Keratinocyte (primary cell): ENCODE measurements around the gene NOD1. TPM values are rescaled to one million over a fixed set of nuclear protein-coding genes. Genes with fewer than 3 reads are reported as not detected.

Experiments
- DNase-seq: peaks from one replicate; pipeline ENCODE4 v3.0.0-alpha.2; 2011; ENCODE audit warnings: low read depth, missing footprints, low spot score
- FAIRE-seq: peaks from 2 replicates; lab custom pipeline; 2011; peaks lifted over from hg19 to GRCh38; lab: Jason Lieb, UNC
- H2AFZ ChIP-seq: 2 replicates; pipeline ENCODE4 v1.6.0; 2012; ENCODE audit warnings: low read length, control low read depth, inconsistent platforms; ENCODE audit not compliant: control insufficient read depth
- H3K27ac ChIP-seq: 2 replicates; pipeline ENCODE4 v1.5.1; 2011; ENCODE audit warnings: low read length; ENCODE audit not compliant: control insufficient read depth, insufficient read depth
- H3K27me3 ChIP-seq: 3 replicates; pipeline ENCODE4 v1.6.0; 2011; ENCODE audit warnings: low read length; ENCODE audit not compliant: control insufficient read depth, insufficient read depth; ENCODE audit errors: extremely low read depth
- H3K36me3 ChIP-seq, 2 experiments: 2 replicates in 1 of 2; 3 replicates in 1 of 2; pipeline ENCODE4 v1.5.1; 2011; ENCODE audit warnings: low read length in 2 of 2, mild to moderate bottlenecking in 1 of 2; ENCODE audit not compliant: control insufficient read depth in 2 of 2, insufficient read depth in 2 of 2; ENCODE audit errors: extremely low read depth in 1 of 2
- H3K4me1 ChIP-seq: 3 replicates; pipeline ENCODE4 v1.5.1; 2011; ENCODE audit warnings: low read length; ENCODE audit not compliant: control insufficient read depth, insufficient read depth; ENCODE audit errors: extremely low read depth
- H3K4me2 ChIP-seq: 3 replicates; pipeline ENCODE4 v1.6.0; 2011; ENCODE audit warnings: low read depth, low read length; ENCODE audit not compliant: control insufficient read depth, insufficient read depth; ENCODE audit errors: extremely low read depth
- H3K4me3 ChIP-seq, 3 experiments: fragments of 200-600 bp in 1 of 3; sonication (generic) in 1 of 3; 2 replicates in 2 of 3; 3 replicates in 1 of 3; pipeline ENCODE4 v1.5.1; 2011 to 2016; ENCODE audit warnings: low read length in 3 of 3, mild to moderate bottlenecking in 3 of 3, control low read depth in 2 of 3, inconsistent platforms in 1 of 3, low read depth in 1 of 3, mixed read lengths in 1 of 3, mixed run types in 1 of 3, moderate library complexity in 1 of 3; ENCODE audit not compliant: control insufficient read depth in 2 of 3, insufficient read depth in 2 of 3; ENCODE audit errors: extremely low read depth in 1 of 3
- H3K79me2 ChIP-seq: 2 replicates; pipeline ENCODE4 v1.6.0; 2012; ENCODE audit warnings: low read length; ENCODE audit not compliant: control insufficient read depth, insufficient read depth
- H3K9ac ChIP-seq: 3 replicates; pipeline ENCODE4 v1.6.0; 2011; ENCODE audit warnings: low read length; ENCODE audit not compliant: control insufficient read depth, insufficient read depth; ENCODE audit errors: extremely low read depth
- H3K9me1 ChIP-seq: 3 replicates; pipeline ENCODE4 v1.6.0; 2011; ENCODE audit warnings: low read length; ENCODE audit not compliant: control insufficient read depth, insufficient read depth; ENCODE audit errors: extremely low read depth
- H3K9me3 ChIP-seq: 2 replicates; pipeline ENCODE4 v1.5.1; 2012; ENCODE audit warnings: low read depth, low read length; ENCODE audit not compliant: control insufficient read depth
- H4K20me1 ChIP-seq: 3 replicates; pipeline ENCODE4 v1.6.0; 2011; ENCODE audit warnings: low read length; ENCODE audit not compliant: control insufficient read depth, insufficient read depth; ENCODE audit errors: extremely low read depth
- EZH2 ChIP-seq: IDR thresholded peaks from one replicate; pipeline ENCODE4 v1.6.1; 2012; ENCODE audit warnings: inconsistent platforms, mild to moderate bottlenecking, low read length, moderate library complexity
- dilution Hi-C: fragments of 300-500 bp; cut with MboI; formaldehyde crosslinking; loops from one replicate; pipeline ENCODE4 v1.7.0; 2020; ENCODE audit warnings: low sequenced_read_pairs; ENCODE audit not compliant: extremely low pct_ligation_motif_present
- polyA plus RNA-seq, 5 experiments: library from polyadenylated mRNA; depleted of rRNA in 3 of 5; stranded (reverse) in 3 of 5; stranded (forward) in 1 of 5; unstranded in 1 of 5; fragments of >200 nt; gene quantifications; 1 replicate in 1 of 5; 2 replicates in 3 of 5; 3 replicates in 1 of 5; pipeline versions ENCODE4 v1.2.1 to v1.2.3, GENCODE V29; 2011 to 2012; ENCODE audit warnings: missing spikeins in 2 of 5, low read depth in 1 of 5, low replicate concordance in 1 of 5
- TF ChIP-seq, protein P1 (sequence below), 3 experiments: IDR thresholded peaks in 1 of 3; conservative IDR thresholded peaks in 1 of 3; optimal IDR thresholded peaks in 1 of 3; 2 replicates in 2 of 3; 3 replicates in 1 of 3; pipeline versions ENCODE3 to v1.5.1; 2011; ENCODE audit warnings: low read length in 3 of 3, mild to moderate bottlenecking in 3 of 3, moderate library complexity in 2 of 3, control low read depth in 1 of 3, inconsistent platforms in 1 of 3; ENCODE audit not compliant: insufficient read depth in 2 of 3; ENCODE audit errors: extremely low read depth in 1 of 3

NOD1 gene
- polyA plus RNA-seq, 1 donor (not counting 4 experiments of a cell fraction or from before 2014, with no cell fraction given): 4.3 TPM

DNA sequence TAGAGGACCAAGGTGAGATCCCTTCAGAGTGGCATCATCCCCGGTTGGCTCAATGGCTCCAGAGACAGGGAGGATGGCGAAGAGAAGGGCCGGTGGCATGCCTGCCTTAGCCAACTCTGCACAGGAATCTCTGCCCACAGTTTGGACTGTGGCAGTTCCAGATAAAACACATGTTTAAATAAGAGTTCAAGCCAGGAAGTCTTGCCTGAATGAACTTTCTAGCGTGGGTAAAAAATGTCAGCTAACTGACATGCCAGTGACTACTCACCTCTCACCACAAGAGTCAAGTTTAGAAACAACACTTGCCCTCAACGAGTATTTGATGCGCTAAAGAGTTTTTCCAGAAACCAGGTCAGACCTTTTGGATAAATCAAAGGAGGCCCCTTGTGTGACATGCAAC is 3.0 kb downstream of the NOD1 start:
- no peak for TF ChIP-seq EZH2
- TF ChIP-seq, protein P1, sequence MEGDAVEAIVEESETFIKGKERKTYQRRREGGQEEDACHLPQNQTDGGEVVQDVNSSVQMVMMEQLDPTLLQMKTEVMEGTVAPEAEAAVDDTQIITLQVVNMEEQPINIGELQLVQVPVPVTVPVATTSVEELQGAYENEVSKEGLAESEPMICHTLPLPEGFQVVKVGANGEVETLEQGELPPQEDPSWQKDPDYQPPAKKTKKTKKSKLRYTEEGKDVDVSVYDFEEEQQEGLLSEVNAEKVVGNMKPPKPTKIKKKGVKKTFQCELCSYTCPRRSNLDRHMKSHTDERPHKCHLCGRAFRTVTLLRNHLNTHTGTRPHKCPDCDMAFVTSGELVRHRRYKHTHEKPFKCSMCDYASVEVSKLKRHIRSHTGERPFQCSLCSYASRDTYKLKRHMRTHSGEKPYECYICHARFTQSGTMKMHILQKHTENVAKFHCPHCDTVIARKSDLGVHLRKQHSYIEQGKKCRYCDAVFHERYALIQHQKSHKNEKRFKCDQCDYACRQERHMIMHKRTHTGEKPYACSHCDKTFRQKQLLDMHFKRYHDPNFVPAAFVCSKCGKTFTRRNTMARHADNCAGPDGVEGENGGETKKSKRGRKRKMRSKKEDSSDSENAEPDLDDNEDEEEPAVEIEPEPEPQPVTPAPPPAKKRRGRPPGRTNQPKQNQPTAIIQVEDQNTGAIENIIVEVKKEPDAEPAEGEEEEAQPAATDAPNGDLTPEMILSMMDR (optimal IDR thresholded peaks at IDR 0.05 in 1 of 3, IDR thresholded peaks at IDR 0.05 in 1 of 3, conservative IDR thresholded peaks at IDR 0.05 in 1 of 3; ENCODE audit: extremely low read depth in 1 of 3, insufficient read depth in 2 of 3, low read length in 3 of 3): no peak
- Histone ChIP-seq H3K4me1 (peaks cover 12% of the 10 kb centered on the region), H3K9ac (no peak overlapping the region), H4K20me1 (no peaks in the 10 kb centered on the region), H3K27me3 (no peaks in the 10 kb centered on the region), H3K27ac (no peak overlapping the region), H3K9me3 (no peaks in the 10 kb centered on the region), H2AFZ (no peak overlapping the region), H3K4me2 (no peak overlapping the region), H3K4me3 (no peak overlapping the region), H3K9me1 (no peaks in the 10 kb centered on the region), H3K36me3 (no peaks in the 10 kb centered on the region), H3K79me2 (peaks cover 10% of the 10 kb centered on the region)
- no peak for FAIRE-seq
- dilution Hi-C loops: no loop called here
- no peak for DNase-seq

DNA sequence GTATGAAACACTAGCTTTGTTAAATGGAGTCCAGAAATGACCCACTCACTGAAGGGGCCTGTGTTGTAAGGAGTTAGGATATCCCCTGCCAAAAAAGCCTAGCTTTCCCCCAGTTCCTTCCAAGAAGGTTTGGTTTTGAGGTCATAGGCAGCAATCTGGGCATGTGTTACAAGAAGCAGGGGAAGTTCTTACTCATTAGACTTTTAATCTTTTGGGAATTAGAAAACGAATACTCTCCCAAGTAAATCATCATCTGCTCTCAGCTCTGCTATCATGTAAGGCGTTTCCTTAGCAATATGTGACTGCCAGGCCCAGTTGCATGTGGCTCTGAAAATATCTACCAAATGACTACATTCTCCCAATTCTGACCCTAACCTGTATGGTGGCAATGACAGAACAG is 3.7 kb downstream of the NOD1 start:
- Histone ChIP-seq H3K27me3 (no peaks in the 10 kb centered on the region), H3K9me1 (no peaks in the 10 kb centered on the region), H3K4me2 (no peak overlapping the region), H2AFZ (no peak overlapping the region), H3K4me1 (peaks cover 12% of the 10 kb centered on the region), H3K4me3 (no peak overlapping the region), H3K9me3 (no peaks in the 10 kb centered on the region), H4K20me1 (no peaks in the 10 kb centered on the region), H3K27ac (no peak overlapping the region), H3K79me2 (peaks cover 10% of the 10 kb centered on the region), H3K36me3 (no peaks in the 10 kb centered on the region), H3K9ac (no peak overlapping the region)
- dilution Hi-C loops: no loop called here
- DNase-seq: no peak
- FAIRE-seq: no peak
- no peak for TF ChIP-seq EZH2
- TF ChIP-seq, protein P1 (optimal IDR thresholded peaks at IDR 0.05 in 1 of 3, IDR thresholded peaks at IDR 0.05 in 1 of 3, conservative IDR thresholded peaks at IDR 0.05 in 1 of 3; ENCODE audit: extremely low read depth in 1 of 3, insufficient read depth in 2 of 3, low read length in 3 of 3): no peak
